Measurements from ENCODE around the gene ZG16.
"Not testable (repeated sequence)": the region's sequence is repeated elsewhere in the genome, so short reads cannot be mapped to it uniquely, and the experiment has no call there.

Gene ZG16

GRCh38 chr16:29747947-29748759 lies 29.9 kb upstream of the ZG16 start:
- Mint-ChIP-seq H3K36me3 (ENCODE audit: low read depth) (no peaks in the 10 kb centered on the region), H3K9me3 (peaks cover 15% of the 10 kb centered on the region), H3K27me3 (ENCODE audit: low read depth, poor library complexity) (peaks cover 22% of the 10 kb centered on the region), H3K4me1 (peaks cover 5% of the 10 kb centered on the region), H3K27ac (no peak overlapping the region), H3K4me3 (no peak overlapping the region)
- TF ChIP-seq CTCF (IDR thresholded peaks at IDR 0.05), result no peak
- no peak for DNase-seq

GRCh38 chr16:29748760-29749149 lies 29.3 kb upstream of the ZG16 start:
- not testable (repeated sequence) for DNase-seq; H3K4me3 Mint-ChIP-seq; H3K4me1 Mint-ChIP-seq; H3K36me3 Mint-ChIP-seq (ENCODE audit: low read depth)
- peaks cover 15% of the 10 kb centered on the region for H3K9me3 Mint-ChIP-seq
- peak overlapping the region; percentile 40 for H3K27ac Mint-ChIP-seq
- H3K27me3 Mint-ChIP-seq (ENCODE audit: low read depth, poor library complexity), result peaks cover 20% of the 10 kb centered on the region

- TF ChIP-seq CTCF (IDR thresholded peaks at IDR 0.05), result no peak
- no peak overlapping the region for H3K27ac Mint-ChIP-seq
- no peak for DNase-seq
- peaks cover 18% of the 10 kb centered on the region for H3K27me3 Mint-ChIP-seq (ENCODE audit: low read depth, poor library complexity)
- H3K4me3 Mint-ChIP-seq, result no peak overlapping the region
- H3K9me3 Mint-ChIP-seq, result peaks cover 6% of the 10 kb centered on the region
- H3K36me3 Mint-ChIP-seq (ENCODE audit: low read depth), result no peaks in the 10 kb centered on the region
- peaks cover 20% of the 10 kb centered on the region for H3K4me1 Mint-ChIP-seq
Observed at GRCh38 chr16:29753516-29753915, 24.5 kb upstream of the ZG16 start.

GRCh38 chr16:29756654-29757053 lies 21.4 kb upstream of the ZG16 start:
- Mint-ChIP-seq H3K27me3 (ENCODE audit: low read depth, poor library complexity) (peaks cover 29% of the 10 kb centered on the region), H3K4me1 (peaks cover 23% of the 10 kb centered on the region), H3K27ac (peak overlapping the region; percentile 64), H3K36me3 (ENCODE audit: low read depth) (no peaks in the 10 kb centered on the region), H3K4me3 (no peak overlapping the region), H3K9me3 (no peaks in the 10 kb centered on the region)
- no peak for TF ChIP-seq CTCF (IDR thresholded peaks at IDR 0.05)
- DNase-seq, result no peak

- H3K9me3 Mint-ChIP-seq; H3K4me3 Mint-ChIP-seq; H3K36me3 Mint-ChIP-seq (ENCODE audit: low read depth); DNase-seq: not testable (repeated sequence)
- peaks cover 29% of the 10 kb centered on the region for H3K27me3 Mint-ChIP-seq (ENCODE audit: low read depth, poor library complexity)
- H3K27ac Mint-ChIP-seq, result peak overlapping the region; percentile 64
- H3K4me1 Mint-ChIP-seq, result peaks cover 23% of the 10 kb centered on the region
Observed at GRCh38 chr16:29757086-29757485, 21.0 kb upstream of the ZG16 start.

GRCh38 chr16:29757950-29758466 lies 20.0 kb upstream of the ZG16 start:
- Mint-ChIP-seq H3K27ac (peak overlapping the region; percentile 48), H3K4me1 (peaks cover 26% of the 10 kb centered on the region), H3K9me3 (no peaks in the 10 kb centered on the region), H3K4me3 (no peak overlapping the region), H3K27me3 (ENCODE audit: low read depth, poor library complexity) (peaks cover 30% of the 10 kb centered on the region), H3K36me3 (ENCODE audit: low read depth) (no peaks in the 10 kb centered on the region)
- no peak for TF ChIP-seq CTCF (IDR thresholded peaks at IDR 0.05)
- DNase-seq, result no peak
